ENCODE results near the gene KIF26B. TPM values are rescaled to one million over a fixed set of nuclear protein-coding genes. Genes with fewer than 3 reads are reported as not detected.
"Not testable (repeated sequence)": the region's sequence is repeated elsewhere in the genome, so short reads cannot be mapped to it uniquely, and the experiment has no call there.

The KIF26B gene
- total RNA-seq, 1 donor from 2014 or later: 3.5 TPM

- Histone ChIP-seq H3K9me3 (replicated peaks) (no peaks in the 10 kb centered on the region), H3K4me1 (no peaks in the 10 kb centered on the region), H3K36me3 (no peaks in the 10 kb centered on the region), H3K27ac (replicated peaks) (no peak overlapping the region), H3K27me3 (ENCODE audit: low read depth) (peaks cover 10% of the 10 kb centered on the region), H3K4me3 (no peak overlapping the region)
- intact Hi-C loops (cut with micrococcal nuclease): no loop called here
- DNase-seq: no peak
- TF ChIP-seq, protein P1, sequence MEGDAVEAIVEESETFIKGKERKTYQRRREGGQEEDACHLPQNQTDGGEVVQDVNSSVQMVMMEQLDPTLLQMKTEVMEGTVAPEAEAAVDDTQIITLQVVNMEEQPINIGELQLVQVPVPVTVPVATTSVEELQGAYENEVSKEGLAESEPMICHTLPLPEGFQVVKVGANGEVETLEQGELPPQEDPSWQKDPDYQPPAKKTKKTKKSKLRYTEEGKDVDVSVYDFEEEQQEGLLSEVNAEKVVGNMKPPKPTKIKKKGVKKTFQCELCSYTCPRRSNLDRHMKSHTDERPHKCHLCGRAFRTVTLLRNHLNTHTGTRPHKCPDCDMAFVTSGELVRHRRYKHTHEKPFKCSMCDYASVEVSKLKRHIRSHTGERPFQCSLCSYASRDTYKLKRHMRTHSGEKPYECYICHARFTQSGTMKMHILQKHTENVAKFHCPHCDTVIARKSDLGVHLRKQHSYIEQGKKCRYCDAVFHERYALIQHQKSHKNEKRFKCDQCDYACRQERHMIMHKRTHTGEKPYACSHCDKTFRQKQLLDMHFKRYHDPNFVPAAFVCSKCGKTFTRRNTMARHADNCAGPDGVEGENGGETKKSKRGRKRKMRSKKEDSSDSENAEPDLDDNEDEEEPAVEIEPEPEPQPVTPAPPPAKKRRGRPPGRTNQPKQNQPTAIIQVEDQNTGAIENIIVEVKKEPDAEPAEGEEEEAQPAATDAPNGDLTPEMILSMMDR (IDR thresholded peaks at IDR 0.05; ENCODE audit: borderline replicate concordance): no peak
Measured at GRCh38 chr1:245356891-245357585, 202.3 kb downstream of the KIF26B start.

- intact Hi-C loops (cut with micrococcal nuclease): not testable (repeated sequence)
Measured at GRCh38 chr1:245359101-245359680, 204.4 kb downstream of the KIF26B start.

DNA sequence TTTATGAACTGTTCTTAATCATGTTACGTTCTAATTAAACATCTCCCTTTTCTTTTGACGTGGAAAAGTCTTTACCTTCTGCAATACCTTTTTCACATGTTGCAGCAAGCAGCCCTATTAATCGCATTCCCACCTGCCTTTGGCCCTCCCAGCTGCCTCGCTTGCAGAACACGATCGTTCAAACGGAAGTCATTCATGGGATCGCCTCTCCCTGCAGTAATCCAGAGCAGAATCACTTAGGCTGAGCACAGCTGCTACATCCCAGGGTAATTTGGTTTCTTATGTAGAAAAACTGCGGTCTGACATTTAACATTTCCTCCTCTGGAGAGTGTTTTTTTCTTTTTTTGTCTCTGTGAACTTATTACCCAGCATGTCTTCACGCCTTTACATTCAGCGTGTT lies 206.3 kb downstream of the KIF26B start:
- Histone ChIP-seq H3K9me3 (replicated peaks) (no peaks in the 10 kb centered on the region), H3K27ac (replicated peaks) (no peak overlapping the region), H3K27me3 (ENCODE audit: low read depth) (no peaks in the 10 kb centered on the region), H3K4me3 (no peak overlapping the region), H3K4me1 (no peaks in the 10 kb centered on the region), H3K36me3 (no peaks in the 10 kb centered on the region)
- TF ChIP-seq, protein P1 (IDR thresholded peaks at IDR 0.05; ENCODE audit: borderline replicate concordance): no peak
- DNase-seq: no peak
- intact Hi-C loops (cut with micrococcal nuclease): no loop called here

More at GRCh38 chr1:245359101-245359680, 204.4 kb downstream of the KIF26B start:
- H3K27ac ChIP-seq (replicated peaks); H3K9me3 ChIP-seq (replicated peaks); H3K27me3 ChIP-seq (ENCODE audit: low read depth); DNase-seq; H3K36me3 ChIP-seq; H3K4me1 ChIP-seq; H3K4me3 ChIP-seq: not testable (repeated sequence)

DNA sequence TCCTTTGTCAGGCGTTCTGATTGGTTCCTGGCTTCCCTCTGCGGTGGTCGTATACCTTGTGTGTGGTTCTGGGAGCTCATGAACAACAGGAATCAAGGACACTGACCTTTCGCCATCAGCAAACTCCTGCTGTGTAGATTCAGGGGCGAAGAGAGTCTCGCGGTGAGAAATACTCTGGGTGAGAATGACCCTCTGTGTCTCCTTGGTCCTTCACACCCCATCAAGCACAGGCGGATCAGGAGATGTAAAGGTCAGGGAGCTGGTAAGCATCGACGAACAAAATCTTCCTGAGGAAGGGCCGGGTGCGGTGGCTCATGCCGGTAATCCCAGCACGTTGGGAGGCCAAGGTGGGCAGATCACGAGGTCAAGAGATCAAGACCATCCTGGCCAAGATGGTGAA lies 207.2 kb downstream of the KIF26B start:
- no peak for DNase-seq
- TF ChIP-seq, protein P1 (IDR thresholded peaks at IDR 0.05; ENCODE audit: borderline replicate concordance): no peak
- intact Hi-C loops (cut with micrococcal nuclease): no loop called here

GRCh38 chr1:245363461-245364200 lies 208.8 kb downstream of the KIF26B start:
- DNase-seq: no peak
- no peaks in the 10 kb centered on the region for H3K36me3 ChIP-seq
- TF ChIP-seq, protein P1 (IDR thresholded peaks at IDR 0.05; ENCODE audit: borderline replicate concordance): no peak
- H3K4me3 ChIP-seq: no peak overlapping the region
- H3K4me1 ChIP-seq: no peaks in the 10 kb centered on the region
- intact Hi-C loops (cut with micrococcal nuclease): no loop called here
- no peak overlapping the region for H3K27ac ChIP-seq (replicated peaks)
- H3K27me3 ChIP-seq (ENCODE audit: low read depth): peaks cover 3% of the 10 kb centered on the region
- H3K9me3 ChIP-seq (replicated peaks): no peaks in the 10 kb centered on the region

More for the DNA sequence above, 207.2 kb downstream of the KIF26B start:
- no peaks in the 10 kb centered on the region for H3K4me1 ChIP-seq
- H3K27ac ChIP-seq (replicated peaks): no peak overlapping the region
- no peaks in the 10 kb centered on the region for H3K9me3 ChIP-seq (replicated peaks)
- no peaks in the 10 kb centered on the region for H3K36me3 ChIP-seq
- H3K27me3 ChIP-seq (ENCODE audit: low read depth): no peaks in the 10 kb centered on the region
- no peak overlapping the region for H3K4me3 ChIP-seq
